IPS DF 4.7 (cell line): ENCODE data around the gene ERBB4.

Experiments
- DNase-seq: peaks from one replicate; pipeline ENCODE4 v3.0.0-alpha.2; 2013; ENCODE audit warnings: low spot score; ENCODE audit errors: extremely low read depth

The ERBB4 gene

DNA sequence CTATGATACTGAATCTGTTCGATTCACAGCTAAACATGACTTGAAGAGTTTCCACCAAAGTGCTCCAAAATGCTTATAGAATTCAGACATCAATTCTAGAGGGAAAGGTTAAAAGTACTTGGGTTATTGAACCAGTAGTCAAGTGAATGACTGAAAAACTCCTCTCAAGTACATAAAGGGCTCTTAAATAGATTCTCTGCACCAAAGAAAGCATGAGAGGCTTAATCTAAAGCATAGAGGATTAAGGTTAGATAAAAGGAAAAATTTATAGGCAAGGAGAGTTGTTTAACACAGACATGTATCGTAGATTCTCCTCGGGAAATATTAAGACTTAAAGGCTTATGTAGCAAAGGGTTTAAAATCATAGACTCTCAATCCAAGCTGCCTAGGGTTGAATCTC lies 701.4 kb downstream of the ERBB4 start:
- DNase-seq, result no peak

DNA sequence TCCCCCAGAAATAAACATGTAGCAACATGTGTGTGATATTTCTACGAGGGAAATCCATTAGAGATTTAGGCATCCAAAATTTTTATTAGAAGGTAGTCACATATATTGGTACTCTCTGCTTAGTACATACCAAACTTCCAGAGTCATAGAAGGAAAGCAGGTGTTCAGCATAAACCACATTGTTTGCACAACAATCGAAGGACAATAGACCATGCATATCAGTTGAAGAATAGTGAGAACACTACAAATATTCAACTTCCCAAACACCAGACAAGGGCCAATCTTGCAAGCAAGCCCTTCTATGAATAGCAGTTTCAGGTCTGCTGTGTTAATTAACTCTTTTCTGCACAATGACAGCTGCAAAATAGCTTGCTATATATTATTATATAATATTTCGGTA lies 702.2 kb downstream of the ERBB4 start:
- no peak for DNase-seq

- DNase-seq, result no peak
These were observed 702.9 kb downstream of the ERBB4 start for GRCh38 chr2:211835695-211836094.

DNA sequence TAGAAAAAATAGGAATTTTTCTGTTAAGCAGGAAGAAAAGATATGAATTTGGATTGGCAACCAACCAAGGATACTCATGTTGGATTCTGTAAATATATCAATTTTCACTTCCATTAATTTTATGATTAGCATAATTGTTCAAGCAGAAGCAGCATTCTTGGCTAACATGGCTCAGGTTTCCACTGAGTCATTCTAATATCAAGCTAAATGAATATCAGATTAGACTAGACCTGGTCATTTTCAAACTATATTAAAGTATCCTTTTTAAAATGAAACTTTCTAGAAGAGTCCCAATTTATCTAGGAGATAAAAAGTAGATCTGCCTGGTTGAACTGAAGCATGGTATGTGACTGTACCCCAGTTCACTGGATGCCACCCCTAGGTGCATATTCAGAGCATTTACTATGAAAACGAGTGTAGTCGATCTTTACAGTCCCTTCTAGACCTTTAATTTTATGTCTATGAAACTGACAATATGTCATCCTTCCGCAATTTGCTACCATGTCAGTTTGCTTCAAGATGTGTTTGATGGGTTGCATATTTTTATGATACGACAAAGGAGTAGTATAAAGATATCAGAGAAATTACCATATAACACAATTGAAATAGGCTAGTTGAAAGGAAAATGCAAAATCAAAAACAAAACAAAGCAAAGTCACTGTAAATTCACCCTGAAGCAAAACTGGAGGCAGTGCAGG lies 704.9 kb downstream of the ERBB4 start:
- DNase-seq, result no peak

DNA sequence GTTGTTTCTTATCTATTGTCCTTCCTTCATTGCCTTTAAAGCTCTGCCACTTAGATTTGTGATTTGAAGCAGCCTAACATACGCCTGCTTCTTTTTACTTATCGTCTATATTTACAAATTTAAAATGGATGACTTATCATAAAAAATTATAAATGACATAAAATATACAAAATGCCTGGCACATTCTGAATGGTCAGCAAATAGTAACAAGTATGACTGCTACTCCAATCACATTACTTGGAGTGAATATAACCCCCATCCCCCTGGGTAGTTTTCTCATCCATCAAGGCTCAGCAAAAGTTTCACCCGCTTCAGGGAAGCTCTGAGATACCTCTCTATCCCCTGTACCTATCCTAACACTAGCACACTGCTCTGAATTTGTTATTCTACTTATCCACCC lies 708.9 kb downstream of the ERBB4 start:
- no peak for DNase-seq

DNA sequence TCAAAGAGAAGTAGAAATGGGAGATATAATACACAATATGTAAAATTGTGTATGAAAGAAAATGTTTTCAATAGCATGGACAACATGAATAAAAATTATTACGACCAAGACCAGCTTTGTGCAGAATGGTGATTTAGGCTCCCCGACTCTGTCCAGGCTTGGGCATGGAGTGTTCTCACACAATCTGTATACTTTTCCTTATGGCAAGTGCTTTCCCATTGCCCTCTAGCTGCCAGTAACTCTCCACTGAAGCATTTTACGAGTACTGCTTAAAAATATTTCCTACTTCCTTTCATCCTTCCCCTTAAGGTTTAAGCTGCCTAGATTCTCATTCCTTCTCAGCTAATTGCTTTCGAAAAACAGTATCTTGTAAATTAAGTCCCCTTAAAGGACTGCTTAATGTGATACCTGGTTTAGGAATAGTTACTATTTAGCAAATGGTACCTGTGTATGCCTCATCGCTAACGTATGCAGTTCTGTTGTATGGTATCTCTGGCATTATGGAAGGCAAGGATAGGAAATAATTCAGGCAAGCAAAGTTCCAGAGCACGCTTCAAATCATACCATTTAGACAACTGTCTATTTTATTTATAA lies 714.6 kb downstream of the ERBB4 start:
- no peak for DNase-seq

- no peak for DNase-seq
These were observed 715.8 kb downstream of the ERBB4 start for GRCh38 chr2:211822686-211823335.

DNA sequence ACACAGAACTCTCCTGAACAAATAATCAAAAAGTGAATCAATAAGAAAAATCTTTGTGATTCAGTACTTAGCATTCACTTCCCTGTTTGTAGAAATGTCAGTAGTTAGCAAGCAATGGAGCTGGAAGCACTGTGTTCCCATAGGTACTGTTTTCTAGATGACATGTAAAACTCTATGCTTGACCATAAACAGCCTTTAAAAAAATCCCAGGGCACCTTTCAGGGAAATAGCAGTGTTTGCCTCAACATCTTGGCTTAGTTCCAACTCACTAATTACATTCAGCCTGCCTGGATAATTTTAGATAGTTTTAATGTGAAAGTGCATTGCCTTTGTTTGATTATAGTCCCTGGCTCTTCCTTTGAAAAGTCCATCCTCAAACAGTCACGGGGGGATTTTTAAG lies 721.8 kb downstream of the ERBB4 start:
- DNase-seq, result no peak

- DNase-seq, result peak; percentile 14
These were observed 726.0 kb downstream of the ERBB4 start for GRCh38 chr2:211812587-211812986.

- DNase-seq, result no peak
These were observed 735.9 kb downstream of the ERBB4 start for GRCh38 chr2:211802666-211803065.

- DNase-seq, result no peak
These were observed 738.6 kb downstream of the ERBB4 start for GRCh38 chr2:211800001-211800400.

DNA sequence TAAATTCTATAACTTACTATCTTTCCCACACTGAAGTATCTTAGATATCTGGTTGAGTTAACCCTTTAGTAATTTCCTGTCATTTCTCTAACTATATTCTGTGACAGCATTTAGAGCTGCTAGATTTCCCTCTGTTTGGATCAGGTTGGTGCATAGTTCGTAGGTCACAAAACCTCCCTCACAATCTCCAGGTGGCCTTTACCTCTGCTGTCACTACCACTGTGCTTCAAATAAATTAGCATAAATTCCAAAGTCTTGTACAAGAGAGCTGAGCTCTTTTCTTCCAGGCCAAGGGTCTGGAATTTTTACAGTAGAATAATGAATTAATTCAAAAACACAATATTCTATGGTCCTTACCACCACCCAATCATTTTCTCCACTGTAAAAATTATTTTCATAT lies 739.7 kb downstream of the ERBB4 start:
- no peak for DNase-seq

- no peak for DNase-seq
These were observed 744.9 kb downstream of the ERBB4 start for GRCh38 chr2:211793690-211794089.

DNA sequence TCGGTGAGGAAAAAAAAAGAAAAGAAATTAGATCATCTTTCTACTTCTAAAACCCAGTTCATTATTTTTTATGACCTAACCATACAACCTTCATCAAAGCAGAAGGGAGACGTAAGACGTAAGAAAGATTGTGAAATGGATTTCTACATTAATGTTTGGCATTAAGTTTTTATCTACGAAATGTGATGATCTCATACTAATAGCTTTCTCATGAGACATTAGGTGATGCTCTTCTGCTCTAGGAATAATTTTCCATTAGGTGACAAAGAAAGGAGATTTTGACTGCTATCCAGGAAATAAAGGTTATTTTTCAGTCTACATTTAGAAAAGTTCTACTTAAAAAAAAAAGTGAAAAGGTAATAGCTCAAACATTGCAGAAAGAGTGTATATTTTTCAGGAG lies 748.6 kb downstream of the ERBB4 start:
- DNase-seq, result no peak

DNA sequence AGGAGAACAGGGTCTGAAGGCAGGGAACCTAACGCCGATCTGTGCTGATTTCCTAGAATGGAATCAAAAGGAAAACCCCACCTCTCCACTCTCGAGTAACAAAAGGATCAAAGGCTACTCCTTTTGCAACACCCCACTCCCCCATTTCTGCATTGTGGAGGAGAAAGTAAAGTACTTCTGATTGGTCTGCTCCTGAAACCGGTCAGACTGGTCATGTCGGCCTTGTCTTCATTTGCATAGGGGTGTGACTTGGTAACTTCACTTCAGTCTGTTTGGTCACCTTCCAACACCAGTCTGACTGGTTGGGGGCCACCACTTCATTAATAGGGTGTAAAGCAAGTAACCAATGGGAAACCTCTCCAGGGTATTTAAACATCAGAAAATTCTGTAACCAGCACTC lies 771.9 kb downstream of the ERBB4 start:
- DNase-seq, result peak; percentile 53

GRCh38 chr2:211762479-211762878 lies 776.1 kb downstream of the ERBB4 start:
- no peak for DNase-seq

DNA sequence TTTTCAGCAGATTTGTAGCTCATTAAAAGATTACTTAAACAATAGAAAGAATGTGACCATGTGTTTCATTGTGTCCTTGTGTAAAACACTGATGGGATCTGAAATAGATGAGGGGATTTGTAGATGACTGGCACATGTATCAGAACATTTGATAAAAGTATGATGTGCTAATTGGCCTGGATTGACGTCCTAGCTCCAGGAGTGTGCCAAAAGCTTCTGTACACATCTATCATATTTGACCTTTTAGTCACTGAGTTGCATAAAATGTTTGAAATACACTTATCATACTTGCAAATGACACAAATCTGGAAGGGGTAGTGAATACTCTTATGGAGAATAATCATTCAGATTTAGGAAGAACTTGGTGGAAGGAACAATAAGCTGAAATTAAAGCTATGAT lies 778.5 kb downstream of the ERBB4 start:
- DNase-seq, result no peak

DNA sequence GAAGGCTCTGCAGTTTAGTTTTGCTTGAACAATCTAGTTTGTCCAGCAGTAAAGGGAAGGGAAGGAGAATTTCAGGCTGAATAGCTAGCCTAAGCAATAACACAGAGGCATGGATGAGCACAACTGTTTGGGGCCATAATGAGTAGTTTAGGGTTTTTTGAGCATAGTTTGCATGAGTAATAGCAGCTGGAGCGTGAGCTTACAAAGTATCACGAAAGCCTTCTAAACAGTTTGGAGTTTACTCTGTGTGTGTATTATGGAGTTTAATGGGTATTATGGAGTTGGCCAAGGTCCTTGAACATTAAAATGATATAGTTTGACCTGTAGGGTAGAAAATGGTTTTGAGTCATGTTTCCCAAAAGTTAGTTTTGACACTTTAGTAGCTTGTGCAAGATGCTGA lies 782.3 kb downstream of the ERBB4 start:
- no peak for DNase-seq

DNA sequence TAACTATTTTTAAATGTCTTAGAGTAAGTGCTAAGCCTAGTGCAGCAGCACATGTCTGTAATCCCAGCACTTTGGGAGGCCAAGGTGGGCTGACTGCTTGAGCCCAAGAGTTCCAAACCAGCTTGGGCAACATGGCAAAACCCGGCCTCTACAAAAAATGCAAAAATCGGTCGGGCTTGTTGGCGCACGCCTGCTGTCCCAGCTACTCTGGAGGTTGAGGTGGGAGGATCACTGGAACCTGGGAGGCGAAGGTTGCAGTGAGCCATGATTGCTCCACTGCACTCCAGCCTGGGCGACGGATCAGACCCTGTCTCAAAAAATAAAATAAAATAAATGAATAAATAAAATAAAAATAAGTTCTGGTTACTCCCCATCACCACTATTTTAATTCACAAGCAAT lies 783.4 kb downstream of the ERBB4 start:
- DNase-seq, result no peak

GRCh38 chr2:211751848-211752247 lies 786.8 kb downstream of the ERBB4 start:
- no peak for DNase-seq

DNA sequence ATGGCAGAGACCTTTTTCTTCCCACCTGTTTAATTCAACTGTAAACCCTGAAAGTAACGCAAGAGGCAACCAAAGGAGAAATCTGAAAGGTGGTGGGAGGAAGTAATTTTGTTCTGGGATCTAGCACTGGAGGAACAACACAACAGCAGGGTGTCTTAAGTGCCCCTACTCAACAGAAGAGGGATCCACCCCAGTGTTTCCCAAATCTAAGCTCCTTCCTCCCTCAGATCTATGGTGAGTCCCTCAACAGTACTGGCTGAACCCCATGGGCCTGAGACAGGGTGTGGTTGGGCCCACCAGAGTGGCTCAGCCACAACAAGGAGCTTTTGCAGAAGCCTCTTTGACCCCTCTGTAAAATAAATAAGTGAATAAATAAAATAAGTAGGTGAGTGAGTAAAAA lies 790.3 kb downstream of the ERBB4 start:
- DNase-seq, result no peak

- DNase-seq, result peak; percentile 38
These were observed 793.1 kb downstream of the ERBB4 start for GRCh38 chr2:211745295-211746097.
